Measurements from ENCODE around the gene PXK.

Gene PXK

GRCh38 chr3:58471025-58471887 lies 138.6 kb downstream of the PXK start:
- peak; percentile 90 for DNase-seq

- no peak for DNase-seq
Measured at GRCh38 chr3:58473275-58473674, 140.6 kb downstream of the PXK start.

GRCh38 chr3:58474348-58474911 lies 141.7 kb downstream of the PXK start:
- peak; percentile 36 for DNase-seq

GRCh38 chr3:58474967-58475578 lies 142.4 kb downstream of the PXK start:
- DNase-seq, result no peak

Measured in NCI-H345 (cell line).